Measurements from ENCODE around the gene ZNF280C. TPM values are rescaled to one million over a fixed set of nuclear protein-coding genes. Genes with fewer than 3 reads are reported as not detected.
A peak's percentile ranks its signal among the peaks of the same experiment; 100 is the strongest.

Gene ZNF280C
- total RNA-seq, 1 donor from 2014 or later: 0.79 TPM

DNA sequence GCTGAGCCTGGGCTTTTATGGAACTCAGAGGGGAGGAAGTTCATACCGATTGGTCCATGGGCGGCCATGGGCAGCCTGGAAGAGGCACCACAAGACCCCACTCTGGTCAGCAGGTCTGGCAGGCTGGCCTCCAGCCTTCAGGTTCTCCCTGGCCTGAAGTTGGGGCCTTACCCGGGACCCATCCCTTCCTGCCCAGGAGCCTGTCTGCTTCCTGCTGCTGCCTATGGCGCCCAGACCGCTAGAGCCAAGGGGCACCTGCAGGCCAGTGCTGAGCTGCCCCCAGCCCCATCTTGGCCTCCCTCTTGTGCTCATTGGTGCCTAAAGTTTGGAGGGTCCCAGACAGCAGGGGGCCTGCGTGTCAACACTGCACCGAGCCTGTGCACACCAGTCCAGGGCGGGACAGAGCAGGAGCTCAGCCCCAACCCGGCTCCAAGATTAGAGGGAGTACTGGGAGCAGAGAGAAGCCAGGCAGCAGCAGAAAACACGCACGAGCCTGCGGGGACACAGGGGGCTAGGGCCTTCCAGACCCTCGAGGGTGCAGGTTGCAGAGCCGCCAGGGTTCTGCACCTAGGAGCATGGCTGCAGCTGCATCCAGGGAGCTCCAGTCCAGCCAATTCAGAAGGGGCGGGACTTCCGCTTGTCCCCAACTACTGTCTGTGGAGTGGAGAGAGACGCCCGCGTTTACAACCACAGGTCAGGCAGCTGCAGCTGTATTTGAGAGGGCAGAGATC, 30.7 kb upstream of the ZNF280C start:
- Histone ChIP-seq H3K4me3 (ENCODE audit: low read depth, low read length) (no peak overlapping the region), H3K27me3 (ENCODE audit: control insufficient read depth, insufficient read depth, low read length) (no peaks in the 10 kb centered on the region), H3K36me3 (ENCODE audit: control insufficient read depth, insufficient read depth, low read length) (no peaks in the 10 kb centered on the region)
- FAIRE-seq (no peak), DNase-seq (ENCODE audit: low read depth) (no peak)
- TF ChIP-seq, protein P1, sequence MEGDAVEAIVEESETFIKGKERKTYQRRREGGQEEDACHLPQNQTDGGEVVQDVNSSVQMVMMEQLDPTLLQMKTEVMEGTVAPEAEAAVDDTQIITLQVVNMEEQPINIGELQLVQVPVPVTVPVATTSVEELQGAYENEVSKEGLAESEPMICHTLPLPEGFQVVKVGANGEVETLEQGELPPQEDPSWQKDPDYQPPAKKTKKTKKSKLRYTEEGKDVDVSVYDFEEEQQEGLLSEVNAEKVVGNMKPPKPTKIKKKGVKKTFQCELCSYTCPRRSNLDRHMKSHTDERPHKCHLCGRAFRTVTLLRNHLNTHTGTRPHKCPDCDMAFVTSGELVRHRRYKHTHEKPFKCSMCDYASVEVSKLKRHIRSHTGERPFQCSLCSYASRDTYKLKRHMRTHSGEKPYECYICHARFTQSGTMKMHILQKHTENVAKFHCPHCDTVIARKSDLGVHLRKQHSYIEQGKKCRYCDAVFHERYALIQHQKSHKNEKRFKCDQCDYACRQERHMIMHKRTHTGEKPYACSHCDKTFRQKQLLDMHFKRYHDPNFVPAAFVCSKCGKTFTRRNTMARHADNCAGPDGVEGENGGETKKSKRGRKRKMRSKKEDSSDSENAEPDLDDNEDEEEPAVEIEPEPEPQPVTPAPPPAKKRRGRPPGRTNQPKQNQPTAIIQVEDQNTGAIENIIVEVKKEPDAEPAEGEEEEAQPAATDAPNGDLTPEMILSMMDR (IDR thresholded peaks at IDR 0.05; ENCODE audit: insufficient read depth, low read length, severe bottlenecking): no peak

DNA sequence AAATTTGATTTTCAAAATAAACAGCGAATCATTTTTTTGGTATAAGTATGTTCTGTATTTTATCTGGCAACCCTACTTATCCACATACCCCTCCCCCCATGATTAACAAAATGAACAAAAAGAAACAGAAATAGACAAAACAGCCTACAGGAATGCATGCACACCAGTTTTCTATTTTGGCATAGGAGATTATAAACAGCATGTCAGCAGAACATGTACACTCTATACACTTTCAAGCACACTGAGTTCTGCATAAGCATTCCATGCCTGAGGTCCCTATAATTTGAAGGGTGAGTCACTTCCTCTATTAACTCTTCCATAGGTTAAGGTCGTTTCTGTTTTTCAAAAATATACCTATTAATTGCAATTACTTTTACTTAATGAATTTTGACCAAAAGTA, 28.0 kb upstream of the ZNF280C start:
- Histone ChIP-seq H3K27me3 (ENCODE audit: control insufficient read depth, insufficient read depth, low read length) (no peaks in the 10 kb centered on the region), H3K36me3 (ENCODE audit: control insufficient read depth, insufficient read depth, low read length) (no peaks in the 10 kb centered on the region), H3K4me3 (ENCODE audit: low read depth, low read length) (no peak overlapping the region)
- DNase-seq (ENCODE audit: low read depth) (peak; percentile 27), FAIRE-seq (no peak)
- TF ChIP-seq, protein P1 (IDR thresholded peaks at IDR 0.05; ENCODE audit: insufficient read depth, low read length, severe bottlenecking): no peak

DNA sequence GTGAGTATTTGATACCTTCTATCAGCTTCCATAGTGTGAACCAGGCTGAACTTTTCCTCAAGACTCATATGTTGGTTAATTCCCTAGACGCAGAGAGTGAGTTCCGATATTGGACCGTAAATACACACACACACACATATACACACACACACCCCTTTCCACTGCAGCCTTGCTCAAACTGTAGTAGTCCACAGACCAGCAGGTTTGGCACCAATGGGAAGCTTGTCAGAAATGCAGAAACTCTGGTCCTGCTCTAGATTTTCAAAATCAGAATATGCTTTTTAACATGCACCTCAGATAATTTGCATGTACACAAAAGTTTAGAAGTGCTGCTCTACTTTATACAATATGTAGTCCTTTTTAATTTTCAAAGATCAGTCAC, 27.6 kb upstream of the ZNF280C start:
- no peaks in the 10 kb centered on the region for H3K27me3 ChIP-seq (ENCODE audit: control insufficient read depth, insufficient read depth, low read length)
- no peak for FAIRE-seq

DNA sequence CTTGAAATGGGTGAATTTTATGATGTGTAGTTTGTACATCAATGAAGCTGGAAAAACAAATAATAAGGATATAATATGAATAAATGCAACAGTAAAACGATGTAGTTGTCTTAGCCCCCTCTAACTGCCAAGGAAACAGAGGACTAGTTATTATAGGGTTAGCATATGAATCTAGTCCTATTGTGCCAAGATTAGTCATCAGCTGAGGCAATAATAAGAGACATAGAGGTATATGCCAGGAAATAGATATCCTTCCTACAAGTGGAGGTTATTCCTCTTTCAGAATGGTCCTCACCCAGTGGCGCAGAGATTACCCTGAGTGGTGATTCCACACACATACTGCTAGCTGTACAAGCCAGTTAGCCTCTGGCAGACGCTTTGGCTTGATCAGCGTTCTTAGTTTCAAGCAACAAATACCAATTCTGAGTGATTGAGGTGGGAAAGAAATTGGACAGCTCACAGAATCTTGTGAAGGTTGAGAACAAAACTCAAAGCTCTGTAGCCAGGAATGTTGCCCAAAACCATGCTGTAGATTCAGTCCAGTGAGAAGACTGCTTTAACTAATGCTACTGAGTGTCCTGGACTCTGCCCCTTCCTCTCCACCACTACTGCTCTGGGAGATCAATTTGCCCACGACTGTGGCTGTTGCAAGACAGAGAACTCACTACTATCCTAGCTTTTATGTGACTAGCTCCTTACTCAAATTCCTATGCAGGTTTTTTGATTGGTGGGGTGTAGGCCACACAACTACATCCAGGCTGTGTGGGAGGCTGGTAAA, 27.0 kb upstream of the ZNF280C start:
- no peak overlapping the region for H3K4me3 ChIP-seq (ENCODE audit: low read depth, low read length)
- H3K36me3 ChIP-seq (ENCODE audit: control insufficient read depth, insufficient read depth, low read length): no peaks in the 10 kb centered on the region
- peak; percentile 44 for DNase-seq (ENCODE audit: low read depth)
- TF ChIP-seq, protein P1 (IDR thresholded peaks at IDR 0.05; ENCODE audit: insufficient read depth, low read length, severe bottlenecking): no peak
- FAIRE-seq: no peak
- H3K27me3 ChIP-seq (ENCODE audit: control insufficient read depth, insufficient read depth, low read length): no peaks in the 10 kb centered on the region

More for the DNA sequence above, 27.6 kb upstream of the ZNF280C start:
- no peak overlapping the region for H3K4me3 ChIP-seq (ENCODE audit: low read depth, low read length)
- no peaks in the 10 kb centered on the region for H3K36me3 ChIP-seq (ENCODE audit: control insufficient read depth, insufficient read depth, low read length)
- TF ChIP-seq, protein P1 (IDR thresholded peaks at IDR 0.05; ENCODE audit: insufficient read depth, low read length, severe bottlenecking): no peak
- no peak for DNase-seq (ENCODE audit: low read depth)

DNA sequence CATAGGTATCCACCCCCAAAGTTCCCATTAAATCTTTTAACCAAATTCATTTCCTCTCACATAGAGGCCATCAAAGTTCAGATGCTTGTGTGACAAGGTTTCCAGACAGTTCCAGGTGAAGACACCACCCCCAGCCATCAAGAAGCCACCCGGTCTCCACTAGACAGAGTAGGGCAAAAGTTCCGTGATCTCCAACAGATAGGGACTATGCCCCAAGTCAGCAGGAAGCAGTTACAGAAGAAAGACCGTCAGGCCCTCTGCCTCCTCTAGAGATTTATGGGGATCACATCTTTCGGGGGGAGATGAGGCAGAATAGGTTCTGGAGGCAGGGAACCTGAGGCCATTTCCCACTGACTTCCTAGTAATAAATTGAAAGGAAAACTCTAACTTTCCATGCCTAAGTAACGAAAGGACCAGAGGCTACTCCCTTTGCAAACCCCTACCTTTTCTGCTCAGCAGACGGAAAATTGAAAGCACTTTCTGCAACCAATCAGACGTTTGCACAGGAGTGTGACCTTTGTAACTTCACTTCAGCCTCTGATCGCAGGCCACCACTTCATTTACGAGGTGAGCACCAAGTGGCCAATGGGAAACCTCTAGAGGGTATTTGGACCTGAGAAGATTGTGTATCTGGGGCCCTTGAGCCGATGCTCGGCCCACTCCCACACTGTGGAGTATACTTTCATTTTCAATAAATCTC, 18.5 kb upstream of the ZNF280C start:
- TF ChIP-seq, protein P1 (IDR thresholded peaks at IDR 0.05; ENCODE audit: insufficient read depth, low read length, severe bottlenecking): no peak
- Histone ChIP-seq H3K27me3 (ENCODE audit: control insufficient read depth, insufficient read depth, low read length) (no peaks in the 10 kb centered on the region), H3K4me3 (ENCODE audit: low read depth, low read length) (no peak overlapping the region), H3K36me3 (ENCODE audit: control insufficient read depth, insufficient read depth, low read length) (no peaks in the 10 kb centered on the region)
- DNase-seq (ENCODE audit: low read depth): no peak
- FAIRE-seq: no peak
